Endothelial cell of hepatic sinusoid (primary cell): ENCODE data around the gene ELP5.
"Not testable (repeated sequence)": the region's sequence is repeated elsewhere in the genome, so short reads cannot be mapped to it uniquely, and the experiment has no call there.

ENCODE experiments used
- in situ Hi-C: cut with HindIII; loops from 2 replicates; pipeline ENCODE4 v1.10.0; 2017; ENCODE audit warnings: low sequenced_read_pairs

Gene ELP5

GRCh38 chr17:7235693-7236665 is 16.0 kb upstream of the ELP5 start:
- in situ Hi-C loops, result no loop called here

DNA sequence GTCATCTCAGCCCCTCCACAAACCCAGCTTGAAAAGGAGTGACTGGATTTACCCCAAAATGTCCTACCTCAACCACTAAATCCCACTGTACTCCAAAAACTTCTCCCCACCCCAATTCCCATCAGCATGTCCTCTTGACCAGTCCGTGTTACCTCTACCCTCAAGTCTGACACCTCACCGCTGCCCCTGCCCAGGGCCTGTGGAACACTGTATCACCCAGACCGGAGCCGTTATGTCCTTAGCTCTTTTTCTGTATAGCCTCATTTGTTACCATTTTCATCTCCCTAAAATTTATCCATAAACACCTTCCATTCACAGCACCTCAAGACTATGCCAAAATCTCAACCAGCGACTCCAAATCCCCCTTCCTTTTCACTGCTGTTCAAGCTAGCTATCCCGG is 15.2 kb upstream of the ELP5 start:
- in situ Hi-C loops, result no loop called here

GRCh38 chr17:7237266-7237760 is 14.7 kb upstream of the ELP5 start:
- in situ Hi-C loops, result no loop called here

DNA sequence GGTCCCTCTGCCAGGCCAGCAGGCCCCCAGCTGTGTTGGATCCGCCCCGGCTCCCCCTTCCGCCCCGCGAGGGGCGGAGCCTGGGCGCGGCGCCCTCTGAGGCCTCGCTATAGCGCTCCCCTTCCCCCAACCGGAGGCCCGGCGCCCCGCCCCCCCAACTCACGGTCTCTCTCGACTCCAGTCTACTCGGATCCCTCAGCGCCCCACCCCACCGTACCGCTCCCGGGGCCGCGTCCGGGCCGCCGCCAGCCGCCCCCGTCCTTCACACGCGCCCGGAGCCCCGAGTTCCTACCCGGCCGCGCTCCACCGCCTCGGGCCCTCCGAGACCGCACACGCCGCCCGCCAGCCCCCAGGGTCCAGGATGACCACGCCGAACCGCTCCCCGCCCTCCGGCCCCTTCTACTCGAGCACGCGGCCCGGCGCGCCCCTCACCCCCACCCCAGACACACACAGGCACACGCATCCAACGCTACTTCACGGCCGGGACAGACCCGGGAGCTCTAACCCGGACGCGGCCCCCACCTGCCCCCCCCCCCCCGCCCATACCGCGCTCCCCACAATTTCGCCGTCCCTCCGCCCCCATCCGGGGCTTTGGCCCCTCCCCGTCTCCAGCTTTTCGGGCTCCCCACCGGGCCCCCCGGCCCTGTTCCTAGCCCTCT is 14.1 kb upstream of the ELP5 start:
- in situ Hi-C loops, result no loop called here

GRCh38 chr17:7238420-7239090 is 13.5 kb upstream of the ELP5 start:
- in situ Hi-C loops, result no loop called here

DNA sequence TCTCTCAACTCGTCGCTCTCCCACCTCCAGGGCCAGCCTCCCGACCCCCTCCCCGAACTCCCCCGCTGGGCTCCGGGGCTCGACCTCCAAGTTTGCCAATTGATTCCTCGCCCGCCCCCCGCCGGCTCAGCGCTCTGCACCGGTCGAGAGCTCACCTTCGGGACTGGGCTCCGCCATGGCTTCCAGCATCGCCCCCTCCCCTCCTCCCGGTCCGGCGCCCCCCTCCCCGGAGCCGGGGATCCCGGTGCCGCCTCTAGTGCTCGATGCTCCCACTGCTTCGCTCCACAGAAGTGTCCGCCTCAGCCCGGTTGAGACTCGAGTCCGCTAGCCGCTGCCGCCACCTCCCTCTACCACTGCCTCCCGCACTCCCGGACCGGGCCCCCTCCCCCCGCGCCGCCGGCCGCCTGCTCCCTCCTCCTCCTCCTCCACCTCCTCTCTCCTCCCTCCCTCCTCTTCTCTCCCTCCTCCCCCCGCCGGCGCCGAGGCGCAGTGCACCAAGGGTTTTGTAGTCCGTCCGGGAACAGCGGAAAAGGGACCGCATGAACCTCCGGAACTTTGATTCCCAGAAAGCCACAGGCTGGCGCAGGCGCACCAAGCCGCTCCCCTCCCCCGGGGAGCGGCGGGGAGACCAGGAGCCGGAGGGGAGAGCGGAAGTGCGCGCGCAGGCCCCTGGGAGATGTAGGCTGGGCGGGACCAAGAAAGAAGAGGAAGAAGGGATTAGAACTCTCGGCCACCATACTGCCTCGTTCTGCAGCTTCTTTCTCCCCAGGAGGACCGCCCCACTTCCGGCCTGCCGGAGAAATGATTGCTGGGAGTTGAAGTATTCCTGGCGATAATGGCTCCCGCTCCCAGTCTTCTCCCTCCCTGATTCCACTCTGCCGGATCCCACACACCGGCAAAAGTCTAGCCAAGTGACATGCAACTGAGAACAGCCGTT is 12.7 kb upstream of the ELP5 start, which contains the start of gene PHF23:
PHF23 (minus strand) TSS at position 367 of the 937 bp plus-strand sequence; CDS start at position 189, 178 bp downstream.
- in situ Hi-C loops, result no loop called here

GRCh38 chr17:7240375-7240774 is 11.6 kb upstream of the ELP5 start:
- in situ Hi-C loops, result no loop called here

DNA sequence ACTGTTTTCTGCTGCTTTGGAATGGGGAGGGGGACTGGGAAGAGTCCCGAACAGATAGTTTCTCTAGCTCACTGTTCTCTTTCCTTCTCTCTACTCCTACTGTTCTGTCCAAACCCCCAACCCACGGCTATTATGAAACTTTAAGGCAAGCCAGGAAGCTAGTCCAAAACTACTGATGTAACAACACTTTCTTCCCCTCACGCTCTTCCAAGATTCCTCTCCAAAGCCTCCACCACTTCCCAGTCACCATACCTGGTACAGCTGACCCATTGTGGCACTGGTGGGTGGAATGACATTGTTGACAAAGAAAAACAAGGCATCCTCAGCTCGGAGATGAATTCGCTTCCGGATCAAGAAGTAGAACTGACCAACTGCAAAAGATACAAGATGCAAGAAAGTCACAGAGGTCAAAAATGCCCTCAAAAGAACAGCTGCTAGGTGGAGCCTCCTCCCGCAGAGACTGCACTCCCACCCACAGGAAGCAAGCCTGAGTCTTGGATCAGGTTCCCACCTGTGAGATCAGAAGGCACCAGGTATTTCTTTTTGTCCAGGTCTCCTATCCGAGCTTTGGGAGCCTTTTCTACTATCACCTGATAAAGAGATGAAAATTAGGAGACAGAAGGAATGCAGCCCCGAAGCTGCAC is 10.8 kb upstream of the ELP5 start:
- in situ Hi-C loops, result no loop called here

DNA sequence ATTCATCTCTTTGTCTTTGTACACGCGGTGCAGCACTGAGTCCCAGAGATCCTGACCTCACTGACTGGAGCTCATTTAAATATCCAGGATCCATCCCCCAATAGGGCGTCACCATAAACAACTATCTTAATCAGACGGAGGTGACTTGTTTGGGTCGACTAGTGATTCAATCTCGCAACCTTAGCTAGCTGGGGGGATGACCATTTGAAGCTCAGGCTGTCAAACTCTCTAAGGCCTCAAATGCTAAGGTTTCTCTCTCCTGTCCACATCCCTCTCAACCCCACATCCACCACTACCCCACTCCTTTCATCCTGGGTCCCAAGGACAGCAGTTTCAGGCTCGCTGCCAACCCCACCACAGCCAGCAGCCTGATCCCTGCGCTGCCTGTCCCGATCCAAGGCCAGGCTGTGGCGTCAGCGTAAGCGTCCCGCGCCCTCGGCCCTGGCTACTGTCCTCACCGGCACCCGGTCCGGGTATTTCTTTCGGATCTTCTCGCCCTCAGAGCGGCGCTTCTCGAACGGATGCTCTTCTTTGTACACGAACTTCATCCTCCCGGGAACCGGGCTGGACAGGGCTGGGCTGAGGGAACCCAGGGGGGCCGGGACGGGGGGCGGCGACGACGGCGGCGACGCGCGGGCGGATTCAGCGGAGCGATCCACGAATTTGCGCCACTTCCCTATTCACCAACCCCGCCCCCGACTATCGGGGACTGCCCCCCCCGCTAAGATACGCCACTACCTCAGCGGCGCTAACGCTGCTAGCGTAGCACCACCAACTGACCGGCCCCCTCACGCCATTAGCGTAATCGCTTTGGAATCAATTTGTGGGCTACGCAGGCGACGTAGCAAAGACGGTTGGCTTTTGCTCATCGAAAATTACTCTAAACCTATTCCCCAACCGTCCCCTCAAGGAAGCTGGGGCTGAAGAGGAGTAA is 10.0 kb upstream of the ELP5 start, which contains the start of gene GABARAP:
GABARAP (minus strand) TSS at position 667 of the 934 bp plus-strand sequence; CDS start at position 548, 119 bp downstream.
- in situ Hi-C loops, result no loop called here

GRCh38 chr17:7242717-7243452 is 9.1 kb upstream of the ELP5 start:
- in situ Hi-C loops, result no loop called here

DNA sequence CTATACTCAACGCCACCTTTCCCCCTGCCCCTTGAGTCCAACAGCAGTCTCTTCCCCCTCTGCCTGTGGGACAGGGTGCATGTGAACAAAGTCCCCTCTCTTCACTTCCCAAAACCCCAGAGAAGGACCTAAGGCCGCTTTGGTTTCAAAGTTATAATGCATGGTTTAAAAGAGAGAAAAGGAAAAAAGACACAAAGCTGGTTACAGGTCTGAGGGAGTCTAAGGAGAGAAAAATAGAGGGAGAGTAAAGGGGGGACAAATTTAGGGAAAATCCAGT is 8.6 kb upstream of the ELP5 start:
- in situ Hi-C loops, result no loop called here

DNA sequence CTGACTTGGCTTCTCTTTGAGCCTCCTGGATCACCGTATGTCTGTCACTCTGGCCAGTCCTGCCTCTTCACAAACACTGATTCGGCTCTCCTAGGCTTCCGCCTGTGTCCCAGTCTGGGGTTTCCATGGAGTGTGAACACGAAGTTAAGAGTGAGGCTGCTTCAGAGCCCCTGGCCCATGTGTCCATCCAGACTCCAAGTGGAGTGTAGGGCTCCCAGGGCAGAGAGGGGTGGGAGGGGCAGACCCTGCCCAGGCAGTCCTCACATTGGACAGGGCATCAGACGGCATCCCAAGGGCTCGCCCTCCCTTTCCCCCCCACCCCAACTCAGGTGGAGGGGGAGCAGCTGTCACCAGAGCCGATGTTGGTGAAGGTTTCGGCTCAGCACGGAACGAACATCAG is 8.2 kb upstream of the ELP5 start:
- in situ Hi-C loops, result not testable (repeated sequence)

DNA sequence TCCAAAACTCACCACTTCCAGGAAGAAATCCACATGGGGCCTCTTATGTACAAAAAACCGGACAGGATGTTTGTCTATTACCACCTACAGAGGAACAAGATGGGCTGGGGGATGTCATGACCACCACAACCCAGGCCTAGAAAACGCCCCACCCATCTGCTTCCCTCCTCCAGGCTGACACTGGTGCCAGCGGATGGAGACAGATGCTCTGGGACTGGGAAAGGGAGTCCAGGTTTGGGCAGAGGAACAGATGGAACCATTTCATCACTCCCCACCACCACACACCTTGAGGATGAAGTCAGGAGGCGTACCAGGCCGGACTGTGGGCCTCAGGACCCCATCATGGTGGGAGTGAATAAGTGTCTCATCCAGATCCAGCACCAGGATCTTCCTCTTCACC is 5.2 kb upstream of the ELP5 start:
- in situ Hi-C loops, result no loop called here

GRCh38 chr17:7248796-7249195 is 3.2 kb upstream of the ELP5 start:
- in situ Hi-C loops, result no loop called here

GRCh38 chr17:7249214-7249613 is 2.8 kb upstream of the ELP5 start:
- in situ Hi-C loops, result no loop called here

DNA sequence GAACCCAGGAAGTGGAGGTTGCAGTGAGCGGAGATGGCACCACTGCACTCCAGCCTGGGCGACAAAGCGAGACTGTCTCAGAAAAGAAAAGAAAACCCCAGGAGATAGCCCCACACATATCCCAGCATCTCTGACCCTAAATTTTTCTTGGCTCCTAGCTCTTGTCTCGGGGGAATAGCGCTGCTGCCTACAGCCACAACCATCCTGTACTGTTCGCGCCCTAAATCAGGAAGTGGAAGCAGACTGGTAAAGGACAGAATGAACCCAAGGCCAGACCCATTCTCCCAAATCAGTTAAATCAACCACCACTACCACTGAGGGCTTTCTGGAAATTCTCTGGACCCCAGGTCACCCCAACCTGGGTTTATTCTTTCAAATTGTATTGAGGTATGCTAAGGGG is 2.2 kb upstream of the ELP5 start:
- in situ Hi-C loops, result no loop called here

GRCh38 chr17:7250695-7251627 is 1.1 kb upstream of the ELP5 start:
- in situ Hi-C loops, result no loop called here
